ENCODE results near the gene IFNA21.
"Not testable (repeated sequence)": the region's sequence is repeated elsewhere in the genome, so short reads cannot be mapped to it uniquely, and the experiment has no call there.

The IFNA21 gene

GRCh38 chr9:21194867-21195776 is 28.7 kb upstream of the IFNA21 start:
- peak; percentile 65 for DNase-seq (ENCODE audit: low read depth)
- TF ChIP-seq CTCF (IDR thresholded peaks at IDR 0.05; ENCODE audit: low read depth, low read length), result peak; percentile 85
- not testable (repeated sequence) for H3K4me3 ChIP-seq (ENCODE audit: low read depth, low read length)

GRCh38 chr9:21187487-21187886 is 21.0 kb upstream of the IFNA21 start, which contains the start of gene IFNA4:
Gene IFNA4 (minus strand): TSS chr9:21187587. CDS start chr9:21187531, 56 bp downstream.
- not testable (repeated sequence) for DNase-seq (ENCODE audit: low read depth); H3K4me3 ChIP-seq (ENCODE audit: low read depth, low read length)

GRCh38 chr9:21182810-21183736 is 16.6 kb upstream of the IFNA21 start:
- not testable (repeated sequence) for H3K4me3 ChIP-seq (ENCODE audit: low read depth, low read length)
- DNase-seq (ENCODE audit: low read depth), result peak; percentile 76
- peak; percentile 90 for TF ChIP-seq CTCF (IDR thresholded peaks at IDR 0.05; ENCODE audit: low read depth, low read length)

GRCh38 chr9:21174671-21175070 is 8.2 kb upstream of the IFNA21 start:
- TF ChIP-seq MYC (IDR thresholded peaks at IDR 0.05; ENCODE audit: low read depth, low read length) (no peak), POLR2A (IDR thresholded peaks at IDR 0.05; ENCODE audit: extremely low read depth, insufficient read length) (no peak), MAX (IDR thresholded peaks at IDR 0.05; ENCODE audit: low read depth, low read length) (no peak), CTCF (IDR thresholded peaks at IDR 0.05; ENCODE audit: low read depth, low read length) (no peak)
- no peak overlapping the region for H3K4me3 ChIP-seq (ENCODE audit: low read depth, low read length)
- DNase-seq (ENCODE audit: low read depth), result no peak

GRCh38 chr9:21172156-21172555 is 5.7 kb upstream of the IFNA21 start:
- no peak overlapping the region for H3K4me3 ChIP-seq (ENCODE audit: low read depth, low read length)
- no peak for DNase-seq (ENCODE audit: low read depth)
- no peak for TF ChIP-seq MYC (IDR thresholded peaks at IDR 0.05; ENCODE audit: low read depth, low read length)
- no peak for TF ChIP-seq MAX (IDR thresholded peaks at IDR 0.05; ENCODE audit: low read depth, low read length)
- no peak for TF ChIP-seq CTCF (IDR thresholded peaks at IDR 0.05; ENCODE audit: low read depth, low read length)
- no peak for TF ChIP-seq POLR2A (IDR thresholded peaks at IDR 0.05; ENCODE audit: extremely low read depth, insufficient read length)

GRCh38 chr9:21171351-21171750 is 4.9 kb upstream of the IFNA21 start:
- no peak for TF ChIP-seq MYC (IDR thresholded peaks at IDR 0.05; ENCODE audit: low read depth, low read length)
- no peak overlapping the region for H3K4me3 ChIP-seq (ENCODE audit: low read depth, low read length)
- DNase-seq (ENCODE audit: low read depth), result no peak

- no peak overlapping the region for H3K4me3 ChIP-seq (ENCODE audit: low read depth, low read length)
- TF ChIP-seq CTCF (IDR thresholded peaks at IDR 0.05; ENCODE audit: low read depth, low read length) (no peak), MAX (IDR thresholded peaks at IDR 0.05; ENCODE audit: low read depth, low read length) (no peak), POLR2A (IDR thresholded peaks at IDR 0.05; ENCODE audit: extremely low read depth, insufficient read length) (no peak), MYC (IDR thresholded peaks at IDR 0.05; ENCODE audit: low read depth, low read length) (no peak)
- no peak for DNase-seq (ENCODE audit: low read depth)
Observed at GRCh38 chr9:21165516-21165915, 944 bp downstream of the IFNA21 start.
